ENCODE measurements around the gene TRIM59.
"Not testable (repeated sequence)": the region's sequence is repeated elsewhere in the genome, so short reads cannot be mapped to it uniquely, and the experiment has no call there.

The TRIM59 gene

GRCh38 chr3:160454995-160455394 is 5.4 kb upstream of the TRIM59 start:
- H4K12ac ChIP-seq (ENCODE audit: low read depth, low read length): no peak overlapping the region
- H3K9ac ChIP-seq (ENCODE audit: low read length): no peak overlapping the region
- no peak overlapping the region for H2BK120ac ChIP-seq (ENCODE audit: insufficient read depth, low read length, poor library complexity)
- peaks cover 4 to 6% of the 10 kb centered on the region in 2 experiments for H3K4me1 ChIP-seq (ENCODE audit: control insufficient read depth in 1 of 2, insufficient read depth in 2 of 2, low read length in 2 of 2)
- H3K18ac ChIP-seq (ENCODE audit: low read length): no peak overlapping the region
- no peaks in the 10 kb centered on the region for H3K9me3 ChIP-seq (ENCODE audit: insufficient read depth, low read depth, low read length)
- H2BK12ac ChIP-seq (ENCODE audit: low read length): no peak overlapping the region
- no peaks in the 10 kb centered on the region for H3K27me3 ChIP-seq (ENCODE audit: insufficient read depth, low read length)
- H2AFZ ChIP-seq (ENCODE audit: insufficient read depth, low read length, poor library complexity): no peak overlapping the region
- no CpG with 5 or more reads among the region's 1 CpG for WGBS (ENCODE audit: extremely low coverage, insufficient coverage, insufficient read length)
- DNase-seq: no peak
- no peak overlapping the region for H3K14ac ChIP-seq (ENCODE audit: low read length)
- H3K4me3 ChIP-seq (ENCODE audit: low read depth, low read length): no peak overlapping the region
- no peak overlapping the region for H3K23ac ChIP-seq (ENCODE audit: low read length)
- no peak overlapping the region for H4K8ac ChIP-seq (ENCODE audit: low read depth, low read length)
- H3K79me1 ChIP-seq (ENCODE audit: low read length): peaks cover 5% of the 10 kb centered on the region
- no peak overlapping the region for H2BK5ac ChIP-seq (ENCODE audit: low read depth, low read length, poor library complexity)
- no peak overlapping the region for H2AK5ac ChIP-seq (ENCODE audit: low read length)
- H3K4me2 ChIP-seq (ENCODE audit: low read length): no peak overlapping the region
- H3K36me3 ChIP-seq (ENCODE audit: control insufficient read depth in 1 of 2, insufficient read depth in 2 of 2, low read length in 2 of 2): no peaks in the 10 kb centered on the region
- H3K79me2 ChIP-seq (ENCODE audit: control insufficient read depth, insufficient read depth, low read length, poor library complexity): no peaks in the 10 kb centered on the region
- H3K27ac ChIP-seq (ENCODE audit: low read depth, low read length): no peak overlapping the region
- H3K4ac ChIP-seq (ENCODE audit: low read depth, low read length): no peak overlapping the region
- no peak overlapping the region for H4K91ac ChIP-seq (ENCODE audit: low read depth, low read length)

GRCh38 chr3:160452251-160452650 is 2.7 kb upstream of the TRIM59 start:
- no CpG with 5 or more reads among the region's 19 CpGs for WGBS (ENCODE audit: extremely low coverage, insufficient coverage, insufficient read length)
- H3K4me3 ChIP-seq (ENCODE audit: low read depth, low read length); H3K4me1 ChIP-seq (ENCODE audit: control insufficient read depth in 1 of 2, insufficient read depth in 2 of 2, low read length in 2 of 2): not testable (repeated sequence)

GRCh38 chr3:160451602-160452001 is 2.0 kb upstream of the TRIM59 start:
- H3K4ac ChIP-seq (ENCODE audit: low read depth, low read length): no peak overlapping the region
- no peak overlapping the region for H4K8ac ChIP-seq (ENCODE audit: low read depth, low read length)
- no peak overlapping the region for H2BK5ac ChIP-seq (ENCODE audit: low read depth, low read length, poor library complexity)
- no peak overlapping the region for H3K9ac ChIP-seq (ENCODE audit: low read length)
- peaks cover 2% of the 10 kb centered on the region in 2 experiments for H3K36me3 ChIP-seq (ENCODE audit: control insufficient read depth in 1 of 2, insufficient read depth in 2 of 2, low read length in 2 of 2)
- H3K14ac ChIP-seq (ENCODE audit: low read length): no peak overlapping the region
- H3K4me3 ChIP-seq (ENCODE audit: low read depth, low read length): no peak overlapping the region
- no peaks in the 10 kb centered on the region for H3K27me3 ChIP-seq (ENCODE audit: insufficient read depth, low read length)
- H2AFZ ChIP-seq (ENCODE audit: insufficient read depth, low read length, poor library complexity): no peak overlapping the region
- H3K79me2 ChIP-seq (ENCODE audit: control insufficient read depth, insufficient read depth, low read length, poor library complexity): peaks cover 7% of the 10 kb centered on the region
- H3K27ac ChIP-seq (ENCODE audit: low read depth, low read length): no peak overlapping the region
- H2BK120ac ChIP-seq (ENCODE audit: insufficient read depth, low read length, poor library complexity): no peak overlapping the region
- no peak for DNase-seq
- no peaks in the 10 kb centered on the region for H3K9me3 ChIP-seq (ENCODE audit: insufficient read depth, low read depth, low read length)
- H2BK12ac ChIP-seq (ENCODE audit: low read length): no peak overlapping the region
- WGBS (ENCODE audit: extremely low coverage, insufficient coverage, insufficient read length): no CpG with 5 or more reads among the region's 4 CpGs
- peaks cover 6 to 8% of the 10 kb centered on the region in 2 experiments for H3K4me1 ChIP-seq (ENCODE audit: control insufficient read depth in 1 of 2, insufficient read depth in 2 of 2, low read length in 2 of 2)
- no peak overlapping the region for H2AK5ac ChIP-seq (ENCODE audit: low read length)
- H4K12ac ChIP-seq (ENCODE audit: low read depth, low read length): no peak overlapping the region
- peaks cover 11% of the 10 kb centered on the region for H3K79me1 ChIP-seq (ENCODE audit: low read length)
- no peak overlapping the region for H3K18ac ChIP-seq (ENCODE audit: low read length)
- no peak overlapping the region for H4K91ac ChIP-seq (ENCODE audit: low read depth, low read length)
- no peak overlapping the region for H3K4me2 ChIP-seq (ENCODE audit: low read length)
- no peak overlapping the region for H3K23ac ChIP-seq (ENCODE audit: low read length)

More at GRCh38 chr3:160452251-160452650, 2.7 kb upstream of the TRIM59 start:
- not testable (repeated sequence) for H3K9me3 ChIP-seq (ENCODE audit: insufficient read depth, low read depth, low read length); H3K4ac ChIP-seq (ENCODE audit: low read depth, low read length); H4K12ac ChIP-seq (ENCODE audit: low read depth, low read length); H3K27me3 ChIP-seq (ENCODE audit: insufficient read depth, low read length); H3K36me3 ChIP-seq (ENCODE audit: control insufficient read depth in 1 of 2, insufficient read depth in 2 of 2, low read length in 2 of 2); H2AK5ac ChIP-seq (ENCODE audit: low read length); H3K23ac ChIP-seq (ENCODE audit: low read length); H2BK120ac ChIP-seq (ENCODE audit: insufficient read depth, low read length, poor library complexity); H3K14ac ChIP-seq (ENCODE audit: low read length); H3K4me2 ChIP-seq (ENCODE audit: low read length); H2AFZ ChIP-seq (ENCODE audit: insufficient read depth, low read length, poor library complexity); H3K79me2 ChIP-seq (ENCODE audit: control insufficient read depth, insufficient read depth, low read length, poor library complexity); H2BK5ac ChIP-seq (ENCODE audit: low read depth, low read length, poor library complexity); H4K91ac ChIP-seq (ENCODE audit: low read depth, low read length); H3K27ac ChIP-seq (ENCODE audit: low read depth, low read length); H4K8ac ChIP-seq (ENCODE audit: low read depth, low read length); H2BK12ac ChIP-seq (ENCODE audit: low read length); H3K9ac ChIP-seq (ENCODE audit: low read length); DNase-seq; H3K18ac ChIP-seq (ENCODE audit: low read length)
- peaks cover 11% of the 10 kb centered on the region for H3K79me1 ChIP-seq (ENCODE audit: low read length)

GRCh38 chr3:160450846-160451245 is 1.3 kb upstream of the TRIM59 start:
- H3K79me2 ChIP-seq (ENCODE audit: control insufficient read depth, insufficient read depth, low read length, poor library complexity): peaks cover 9% of the 10 kb centered on the region
- H3K36me3 ChIP-seq (ENCODE audit: control insufficient read depth in 1 of 2, insufficient read depth in 2 of 2, low read length in 2 of 2): peaks cover 3% of the 10 kb centered on the region in 2 experiments
- no peak overlapping the region for H2BK120ac ChIP-seq (ENCODE audit: insufficient read depth, low read length, poor library complexity)
- H3K14ac ChIP-seq (ENCODE audit: low read length): no peak overlapping the region
- no peak overlapping the region for H4K8ac ChIP-seq (ENCODE audit: low read depth, low read length)
- no peak overlapping the region for H2AFZ ChIP-seq (ENCODE audit: insufficient read depth, low read length, poor library complexity)
- H3K4ac ChIP-seq (ENCODE audit: low read depth, low read length): no peak overlapping the region
- H4K12ac ChIP-seq (ENCODE audit: low read depth, low read length): no peak overlapping the region
- no peak overlapping the region for H3K9ac ChIP-seq (ENCODE audit: low read length)
- H3K27me3 ChIP-seq (ENCODE audit: insufficient read depth, low read length): no peaks in the 10 kb centered on the region
- peaks cover 7 to 10% of the 10 kb centered on the region in 2 experiments for H3K4me1 ChIP-seq (ENCODE audit: control insufficient read depth in 1 of 2, insufficient read depth in 2 of 2, low read length in 2 of 2)
- no peak overlapping the region for H2AK5ac ChIP-seq (ENCODE audit: low read length)
- H3K4me3 ChIP-seq (ENCODE audit: low read depth, low read length): no peak overlapping the region
- H3K18ac ChIP-seq (ENCODE audit: low read length): no peak overlapping the region
- H2BK12ac ChIP-seq (ENCODE audit: low read length): no peak overlapping the region
- peak overlapping the region; percentile 92 for H3K27ac ChIP-seq (ENCODE audit: low read depth, low read length)
- no peak overlapping the region for H2BK5ac ChIP-seq (ENCODE audit: low read depth, low read length, poor library complexity)
- H3K23ac ChIP-seq (ENCODE audit: low read length): no peak overlapping the region
- H4K91ac ChIP-seq (ENCODE audit: low read depth, low read length): peak overlapping the region; percentile 30
- no peaks in the 10 kb centered on the region for H3K9me3 ChIP-seq (ENCODE audit: insufficient read depth, low read depth, low read length)
- peak overlapping the region; percentile 63 for H3K4me2 ChIP-seq (ENCODE audit: low read length)
- WGBS (ENCODE audit: extremely low coverage, insufficient coverage, insufficient read length): no CpG with 5 or more reads among the region's 3 CpGs
- peaks cover 11% of the 10 kb centered on the region for H3K79me1 ChIP-seq (ENCODE audit: low read length)
- DNase-seq: no peak

Measured in trophoblast cell (in vitro differentiated cells and primary cell).